ENCODE data around the gene COLEC11. TPM values are rescaled to one million over a fixed set of nuclear protein-coding genes. Genes with fewer than 3 reads are reported as not detected.
A peak's percentile ranks its signal among the peaks of the same experiment; 100 is the strongest.

The COLEC11 gene
- total and polyA plus RNA-seq, 2 experiments from 2014 or later = 21.5 to 22.6 TPM

DNA sequence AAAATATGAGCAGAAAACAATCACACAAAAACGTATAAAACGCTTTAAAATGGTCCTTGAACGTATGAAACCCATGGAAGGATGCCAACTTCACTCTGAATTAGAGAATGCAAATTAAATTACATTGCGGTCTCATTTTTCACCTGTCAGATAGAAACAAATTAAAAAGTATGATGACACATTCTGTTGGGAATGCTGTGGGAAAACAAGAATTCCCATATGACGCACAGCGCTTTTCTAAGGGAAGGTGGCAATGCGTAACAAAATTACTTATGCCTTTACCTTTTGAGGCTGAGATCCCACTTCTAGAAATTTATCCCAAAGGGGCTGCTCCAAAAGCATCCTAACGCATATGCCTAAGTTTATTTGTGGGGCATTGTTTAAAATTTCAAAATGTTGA is 23.6 kb upstream of the COLEC11 start:
- H4K20me1 ChIP-seq (ENCODE audit: insufficient read depth, poor library complexity, severe bottlenecking) = peaks cover 7% of the 10 kb centered on the region
- no peaks in the 10 kb centered on the region for H3K9me3 ChIP-seq (ENCODE audit: low read depth)
- no peak overlapping the region for H2AFZ ChIP-seq
- no peaks in the 10 kb centered on the region for H3K9me2 ChIP-seq (replicated peaks; ENCODE audit: insufficient read depth)
- TF ChIP-seq, protein P1, sequence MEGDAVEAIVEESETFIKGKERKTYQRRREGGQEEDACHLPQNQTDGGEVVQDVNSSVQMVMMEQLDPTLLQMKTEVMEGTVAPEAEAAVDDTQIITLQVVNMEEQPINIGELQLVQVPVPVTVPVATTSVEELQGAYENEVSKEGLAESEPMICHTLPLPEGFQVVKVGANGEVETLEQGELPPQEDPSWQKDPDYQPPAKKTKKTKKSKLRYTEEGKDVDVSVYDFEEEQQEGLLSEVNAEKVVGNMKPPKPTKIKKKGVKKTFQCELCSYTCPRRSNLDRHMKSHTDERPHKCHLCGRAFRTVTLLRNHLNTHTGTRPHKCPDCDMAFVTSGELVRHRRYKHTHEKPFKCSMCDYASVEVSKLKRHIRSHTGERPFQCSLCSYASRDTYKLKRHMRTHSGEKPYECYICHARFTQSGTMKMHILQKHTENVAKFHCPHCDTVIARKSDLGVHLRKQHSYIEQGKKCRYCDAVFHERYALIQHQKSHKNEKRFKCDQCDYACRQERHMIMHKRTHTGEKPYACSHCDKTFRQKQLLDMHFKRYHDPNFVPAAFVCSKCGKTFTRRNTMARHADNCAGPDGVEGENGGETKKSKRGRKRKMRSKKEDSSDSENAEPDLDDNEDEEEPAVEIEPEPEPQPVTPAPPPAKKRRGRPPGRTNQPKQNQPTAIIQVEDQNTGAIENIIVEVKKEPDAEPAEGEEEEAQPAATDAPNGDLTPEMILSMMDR (IDR thresholded peaks at IDR 0.05; ENCODE audit: poor library complexity) = no peak
- no peak for TF ChIP-seq EZH2phosphoT487 (IDR thresholded peaks at IDR 0.05; ENCODE audit: low read depth, severe bottlenecking, unreplicated experiment)
- TF ChIP-seq EZH2 (IDR thresholded peaks at IDR 0.05; ENCODE audit: borderline replicate concordance) = no peak
- peaks cover 11% of the 10 kb centered on the region for H3K79me2 ChIP-seq
- no peak overlapping the region for H3K27ac ChIP-seq
- H3K4me2 ChIP-seq = no peak overlapping the region
- no peak for DNase-seq (ENCODE audit: low spot score)
- no peak overlapping the region for H3K4me3 ChIP-seq
- no peaks in the 10 kb centered on the region for H3K27me3 ChIP-seq
- 88% methylated on average over 8 of the region's 8 CpGs for WGBS (ENCODE audit: low lambda C conversion rate, missing lambda C conversion rate)
- H3K4me1 ChIP-seq (ENCODE audit: insufficient read depth) = peaks cover under 1% of the 10 kb centered on the region
- H3K36me3 ChIP-seq (replicated peaks; ENCODE audit: insufficient read depth, low read depth) = peaks cover under 1% of the 10 kb centered on the region

DNA sequence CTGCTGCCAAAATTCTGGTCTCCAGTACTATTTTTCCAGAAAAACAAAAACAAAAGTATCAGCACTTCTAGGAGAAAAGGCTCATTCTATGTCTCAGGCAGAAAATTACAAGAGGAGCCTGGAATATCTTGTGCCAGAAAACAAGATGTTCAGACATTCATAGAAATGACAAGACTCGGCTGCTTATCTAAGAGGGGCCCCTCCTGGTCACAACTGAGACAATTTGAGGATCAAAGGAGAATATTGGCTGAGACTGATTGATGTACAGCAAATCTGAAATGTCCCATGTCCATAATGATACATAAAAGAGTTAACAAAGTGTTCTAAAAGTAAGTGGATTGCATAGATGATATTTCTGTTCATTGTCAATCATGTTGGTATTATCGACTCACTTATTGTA is 22.3 kb upstream of the COLEC11 start:
- no peak overlapping the region for H3K4me2 ChIP-seq
- no peaks in the 10 kb centered on the region for H3K27me3 ChIP-seq
- H3K4me3 ChIP-seq = no peak overlapping the region
- H3K27ac ChIP-seq = no peak overlapping the region
- peaks cover 14% of the 10 kb centered on the region for H3K4me1 ChIP-seq (ENCODE audit: insufficient read depth)
- H2AFZ ChIP-seq = no peak overlapping the region
- H3K9me3 ChIP-seq (ENCODE audit: low read depth) = no peaks in the 10 kb centered on the region
- WGBS (ENCODE audit: low lambda C conversion rate, missing lambda C conversion rate) = 76% methylated on average over 2 of the region's 2 CpGs
- peaks cover 7% of the 10 kb centered on the region for H3K36me3 ChIP-seq (replicated peaks; ENCODE audit: insufficient read depth, low read depth)
- peaks cover 24% of the 10 kb centered on the region for H3K79me2 ChIP-seq
- H3K9me2 ChIP-seq (replicated peaks; ENCODE audit: insufficient read depth) = no peaks in the 10 kb centered on the region
- peaks cover 20% of the 10 kb centered on the region for H4K20me1 ChIP-seq (ENCODE audit: insufficient read depth, poor library complexity, severe bottlenecking)
- TF ChIP-seq, protein P1 (IDR thresholded peaks at IDR 0.05; ENCODE audit: poor library complexity) = no peak
- TF ChIP-seq EZH2 (IDR thresholded peaks at IDR 0.05; ENCODE audit: borderline replicate concordance) (no peak), EZH2phosphoT487 (IDR thresholded peaks at IDR 0.05; ENCODE audit: low read depth, severe bottlenecking, unreplicated experiment) (no peak)
- no peak for DNase-seq (ENCODE audit: low spot score)

DNA sequence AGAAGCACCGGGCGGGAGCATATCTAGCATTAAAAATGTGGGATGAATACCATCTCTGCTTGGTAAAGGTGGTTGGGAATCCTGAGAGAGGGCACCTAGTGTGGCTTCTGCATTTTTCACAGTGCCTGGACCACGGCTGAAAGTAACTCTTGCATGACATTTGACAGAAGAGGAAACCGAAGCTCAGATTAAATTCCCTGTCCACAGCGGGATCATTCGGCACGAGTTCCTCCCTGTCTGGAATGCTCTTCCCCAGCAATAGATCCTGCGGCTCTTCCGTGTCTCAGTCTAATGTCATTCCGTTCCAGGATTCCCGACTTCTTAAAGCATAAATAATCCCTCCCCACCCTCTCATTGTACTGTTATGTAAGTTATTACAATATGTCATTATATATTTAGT is 20.8 kb upstream of the COLEC11 start:
- no peak for DNase-seq (ENCODE audit: low spot score)
- peaks cover 11% of the 10 kb centered on the region for H3K36me3 ChIP-seq (replicated peaks; ENCODE audit: insufficient read depth, low read depth)
- H3K4me2 ChIP-seq = peak overlapping the region; percentile 86
- 98% methylated on average over 11 of the region's 11 CpGs for WGBS (ENCODE audit: low lambda C conversion rate, missing lambda C conversion rate)
- H4K20me1 ChIP-seq (ENCODE audit: insufficient read depth, poor library complexity, severe bottlenecking) = peaks cover 36% of the 10 kb centered on the region
- H3K27me3 ChIP-seq = no peaks in the 10 kb centered on the region
- H3K4me1 ChIP-seq (ENCODE audit: insufficient read depth) = peaks cover 29% of the 10 kb centered on the region
- peak overlapping the region; percentile 58 for H3K4me3 ChIP-seq
- H3K27ac ChIP-seq = no peak overlapping the region
- H3K79me2 ChIP-seq = peaks cover 39% of the 10 kb centered on the region
- TF ChIP-seq, protein P1 (IDR thresholded peaks at IDR 0.05; ENCODE audit: poor library complexity) = no peak
- no peak for TF ChIP-seq EZH2phosphoT487 (IDR thresholded peaks at IDR 0.05; ENCODE audit: low read depth, severe bottlenecking, unreplicated experiment)
- TF ChIP-seq EZH2 (IDR thresholded peaks at IDR 0.05; ENCODE audit: borderline replicate concordance) = no peak
- no peaks in the 10 kb centered on the region for H3K9me2 ChIP-seq (replicated peaks; ENCODE audit: insufficient read depth)
- H2AFZ ChIP-seq = peak overlapping the region; percentile 89
- H3K9me3 ChIP-seq (ENCODE audit: low read depth) = no peaks in the 10 kb centered on the region

Measured in hepatocyte (in vitro differentiated cells).